H9 (cell line): ENCODE measurements around the gene MMRN1. TPM values are rescaled to one million over a fixed set of nuclear protein-coding genes. Genes with fewer than 3 reads are reported as not detected.

Source experiments
- DNase-seq: peaks from one replicate; pipeline ENCODE4 v3.0.0-alpha.2; 2017
- H2AFZ ChIP-seq: one replicate; pipeline ENCODE4 v1.6.1; 2013; ENCODE audit warnings: mild to moderate bottlenecking, low read length, control low read depth, moderate library complexity
- H2AK5ac ChIP-seq: 2 replicates; pipeline ENCODE4 v1.6.1; 2013; ENCODE audit warnings: low read length, control low read depth, mixed read lengths; ENCODE audit not compliant: insufficient read length
- H2BK120ac ChIP-seq: one replicate; pipeline ENCODE4 v1.6.1; 2013; ENCODE audit warnings: low read depth, mild to moderate bottlenecking, low read length, control low read depth, inconsistent platforms; ENCODE audit not compliant: poor library complexity, severe bottlenecking
- H2BK12ac ChIP-seq: 2 replicates; pipeline ENCODE4 v1.6.1; 2013; ENCODE audit warnings: low read length, control low read depth, mixed read lengths, low read depth; ENCODE audit not compliant: insufficient read length
- H2BK15ac ChIP-seq: 2 replicates; pipeline ENCODE4 v1.6.1; 2013; ENCODE audit warnings: low read depth, low read length, control low read depth
- H2BK20ac ChIP-seq: one replicate; pipeline ENCODE4 v1.6.1; 2013; ENCODE audit warnings: low read depth, mild to moderate bottlenecking, low read length, control low read depth, inconsistent platforms; ENCODE audit not compliant: poor library complexity, severe bottlenecking
- H2BK5ac ChIP-seq: 2 replicates; pipeline ENCODE4 v1.6.1; 2013; ENCODE audit warnings: low read length, control low read depth, mixed read lengths; ENCODE audit not compliant: insufficient read length
- H3K14ac ChIP-seq: 2 replicates; pipeline ENCODE4 v1.6.1; 2013; ENCODE audit warnings: low read length, control low read depth; ENCODE audit not compliant: insufficient read depth
- H3K18ac ChIP-seq: 2 replicates; pipeline ENCODE4 v1.6.1; 2013; ENCODE audit warnings: low read depth, mild to moderate bottlenecking, mixed read lengths, low read length, control low read depth; ENCODE audit not compliant: insufficient read length
- H3K23ac ChIP-seq: 2 replicates; pipeline ENCODE4 v1.6.1; 2013; ENCODE audit warnings: low read length, control low read depth, mixed read lengths, low read depth; ENCODE audit not compliant: insufficient read length
- H3K23me2 ChIP-seq: 2 replicates; pipeline ENCODE4 v1.6.1; 2013; ENCODE audit warnings: low read depth, mild to moderate bottlenecking, mixed read lengths, low read length, control low read depth; ENCODE audit not compliant: insufficient read length, poor library complexity, severe bottlenecking
- H3K27ac ChIP-seq: 2 replicates; pipeline ENCODE4 v1.5.1; 2013; ENCODE audit warnings: low read length, control low read depth, mixed read lengths, low read depth; ENCODE audit not compliant: insufficient read length
- H3K27me3 ChIP-seq: 2 replicates; pipeline ENCODE4 v1.6.1; 2013; ENCODE audit warnings: low read length, control low read depth, inconsistent platforms; ENCODE audit not compliant: insufficient read depth
- H3K4ac ChIP-seq: 2 replicates; pipeline ENCODE4 v1.6.1; 2013; ENCODE audit warnings: low read depth, mild to moderate bottlenecking, control low read depth, inconsistent platforms, low read length, moderate library complexity
- H3K4me1 ChIP-seq: 2 replicates; pipeline ENCODE4 v1.6.1; 2013; ENCODE audit warnings: low read length, control low read depth, inconsistent platforms; ENCODE audit not compliant: insufficient read depth
- H3K4me2 ChIP-seq: 2 replicates; pipeline ENCODE4 v1.6.1; 2013; ENCODE audit warnings: low read length, control low read depth, mixed read lengths; ENCODE audit not compliant: insufficient read length, insufficient read depth
- H3K56ac ChIP-seq: 2 replicates; pipeline ENCODE4 v1.6.1; 2013; ENCODE audit warnings: low read depth, mild to moderate bottlenecking, mixed read lengths, low read length, control low read depth; ENCODE audit not compliant: insufficient read length
- H3K79me1 ChIP-seq: 2 replicates; pipeline ENCODE4 v1.6.1; 2013; ENCODE audit warnings: low read depth, mild to moderate bottlenecking, moderate library complexity, low read length, control low read depth, inconsistent platforms; ENCODE audit not compliant: insufficient read depth, poor library complexity, severe bottlenecking
- H3K79me2 ChIP-seq: 2 replicates; pipeline ENCODE4 v1.6.1; 2013; ENCODE audit warnings: low read length, control low read depth, inconsistent platforms; ENCODE audit not compliant: insufficient read depth
- H3K9ac ChIP-seq: 2 replicates; pipeline ENCODE4 v1.6.1; 2013; ENCODE audit warnings: low read length, control low read depth, mixed read lengths; ENCODE audit not compliant: insufficient read length; ENCODE audit errors: extremely low read depth
- H3K9me3 ChIP-seq: one replicate; pipeline ENCODE4 v1.6.1; 2013; ENCODE audit warnings: low read depth, low read length, inconsistent platforms; ENCODE audit not compliant: control insufficient read depth
- H3T11ph ChIP-seq: one replicate; pipeline ENCODE4 v1.6.1; 2013; ENCODE audit warnings: mild to moderate bottlenecking, low read length, control low read depth, inconsistent platforms
- H4K20me1 ChIP-seq: one replicate; pipeline ENCODE4 v1.6.1; 2013; ENCODE audit not compliant: control insufficient read depth, insufficient read length, insufficient read depth
- H4K5ac ChIP-seq: 2 replicates; pipeline ENCODE4 v1.6.1; 2013; ENCODE audit warnings: low read depth, mild to moderate bottlenecking, mixed read lengths, low read length, control low read depth; ENCODE audit not compliant: insufficient read length
- H4K8ac ChIP-seq: replicated peaks from 2 replicates; pipeline ENCODE4 v1.6.1; 2013; ENCODE audit warnings: low read length, control low read depth, mixed read lengths, low read depth; ENCODE audit not compliant: insufficient read length
- H4K91ac ChIP-seq: 2 replicates; pipeline ENCODE4 v1.6.1; 2013; ENCODE audit warnings: low read depth, mild to moderate bottlenecking, moderate library complexity, mixed read lengths, low read length, control low read depth; ENCODE audit not compliant: insufficient read length
- H3K27ac Mint-ChIP-seq, 3 experiments: 2 replicates in 2 of 3; 3 replicates in 1 of 3; pipeline ENCODE4 v1.8.0; 2020 to 2021; ENCODE audit warnings: mixed read lengths in 3 of 3, mild to moderate bottlenecking in 1 of 3, moderate library complexity in 1 of 3
- H3K27me3 Mint-ChIP-seq: 2 replicates; pipeline ENCODE4 v1.8.0; 2021; ENCODE audit warnings: low read depth, mild to moderate bottlenecking, moderate library complexity, mixed read lengths
- H3K36me3 Mint-ChIP-seq, 3 experiments: 2 replicates in 2 of 3; 3 replicates in 1 of 3; pipeline ENCODE4 v1.8.0; 2020 to 2021; ENCODE audit warnings: low read depth in 3 of 3, mixed read lengths in 3 of 3; ENCODE audit not compliant: insufficient read depth in 1 of 3
- H3K4me1 Mint-ChIP-seq, 2 experiments: 2 replicates each; pipeline ENCODE4 v1.8.0; 2020; ENCODE audit warnings: mixed read lengths in 2 of 2
- H3K4me3 Mint-ChIP-seq, 2 experiments: 2 replicates in 1 of 2; 3 replicates in 1 of 2; pipeline ENCODE4 v1.8.0; 2020 to 2021; ENCODE audit warnings: mild to moderate bottlenecking in 2 of 2, mixed read lengths in 2 of 2, moderate library complexity in 1 of 2
- H3K9me3 Mint-ChIP-seq, 2 experiments: 2 replicates in 1 of 2; 3 replicates in 1 of 2; pipeline ENCODE4 v1.8.0; 2020; ENCODE audit warnings: mild to moderate bottlenecking in 2 of 2, mixed read lengths in 2 of 2, moderate library complexity in 1 of 2
- CTCF ChIP-seq: fragments of 200-600 bp; sonication (generic); conservative IDR thresholded peaks from 3 replicates; pipeline ENCODE4 v1.8.0; 2021; ENCODE audit warnings: antibody characterized with exemption, mild to moderate bottlenecking
- WGBS: extraction: QIAGEN DNeasy Blood & Tissue Kit; methylation state at CpG from one replicate; pipeline ENCODE4 v1.1.7; 2013; ENCODE audit warnings: missing lambda C conversion rate, low lambda C conversion rate, mixed read lengths; ENCODE audit not compliant: insufficient read length; ENCODE audit errors: extremely low coverage; 5-methylcytosine and 5-hydroxymethylcytosine counted together
- total RNA-seq: library from RNA; stranded (reverse); gene quantifications from 2 replicates; pipeline ENCODE4 v1.2.1, GENCODE V29; 2021

Gene MMRN1
- total RNA-seq, 1 experiment from 2014 or later, result not detected

GRCh38 chr4:89981789-89982334 is 87.2 kb downstream of the MMRN1 start:
- Histone ChIP-seq H3K4me1 (no peaks in the 10 kb centered on the region), H3T11ph (no peak overlapping the region), H2AK5ac (no peak overlapping the region), H2AFZ (no peak overlapping the region), H2BK120ac (no peak overlapping the region), H3K27me3 (no peaks in the 10 kb centered on the region), H3K79me1 (no peaks in the 10 kb centered on the region), H3K27ac (no peak overlapping the region), H2BK20ac (no peak overlapping the region), H4K91ac (no peak overlapping the region), H3K14ac (no peak overlapping the region), H3K9me3 (no peaks in the 10 kb centered on the region), H3K79me2 (no peaks in the 10 kb centered on the region), H3K18ac (no peak overlapping the region), H4K20me1 (no peaks in the 10 kb centered on the region), H2BK5ac (no peak overlapping the region), H4K5ac (no peak overlapping the region), H3K56ac (no peak overlapping the region), H3K23me2 (no peaks in the 10 kb centered on the region), H2BK12ac (no peak overlapping the region), H3K4ac (no peak overlapping the region), H3K9ac (no peak overlapping the region), H4K8ac (no peak overlapping the region), H3K23ac (no peak overlapping the region), H2BK15ac (no peak overlapping the region), H3K4me2 (no peak overlapping the region)
- Mint-ChIP-seq H3K9me3 (no peaks in the 10 kb centered on the region), H3K27me3 (no peaks in the 10 kb centered on the region), H3K27ac (no peak overlapping the region), H3K36me3 (no peaks in the 10 kb centered on the region), H3K4me1 (0 out of 4 replicates have a peak, but pooled peaks cover 2% of the 10 kb centered on the region in 2 experiments), H3K4me3 (no peak overlapping the region)
- TF ChIP-seq CTCF, result no peak
- no CpG with 5 or more reads among the region's 2 CpGs for WGBS
- DNase-seq, result no peak
